ENCODE measurements around the gene CCL19.
"Not testable (repeated sequence)": the region's sequence is repeated elsewhere in the genome, so short reads cannot be mapped to it uniquely, and the experiment has no call there.

Gene CCL19

DNA sequence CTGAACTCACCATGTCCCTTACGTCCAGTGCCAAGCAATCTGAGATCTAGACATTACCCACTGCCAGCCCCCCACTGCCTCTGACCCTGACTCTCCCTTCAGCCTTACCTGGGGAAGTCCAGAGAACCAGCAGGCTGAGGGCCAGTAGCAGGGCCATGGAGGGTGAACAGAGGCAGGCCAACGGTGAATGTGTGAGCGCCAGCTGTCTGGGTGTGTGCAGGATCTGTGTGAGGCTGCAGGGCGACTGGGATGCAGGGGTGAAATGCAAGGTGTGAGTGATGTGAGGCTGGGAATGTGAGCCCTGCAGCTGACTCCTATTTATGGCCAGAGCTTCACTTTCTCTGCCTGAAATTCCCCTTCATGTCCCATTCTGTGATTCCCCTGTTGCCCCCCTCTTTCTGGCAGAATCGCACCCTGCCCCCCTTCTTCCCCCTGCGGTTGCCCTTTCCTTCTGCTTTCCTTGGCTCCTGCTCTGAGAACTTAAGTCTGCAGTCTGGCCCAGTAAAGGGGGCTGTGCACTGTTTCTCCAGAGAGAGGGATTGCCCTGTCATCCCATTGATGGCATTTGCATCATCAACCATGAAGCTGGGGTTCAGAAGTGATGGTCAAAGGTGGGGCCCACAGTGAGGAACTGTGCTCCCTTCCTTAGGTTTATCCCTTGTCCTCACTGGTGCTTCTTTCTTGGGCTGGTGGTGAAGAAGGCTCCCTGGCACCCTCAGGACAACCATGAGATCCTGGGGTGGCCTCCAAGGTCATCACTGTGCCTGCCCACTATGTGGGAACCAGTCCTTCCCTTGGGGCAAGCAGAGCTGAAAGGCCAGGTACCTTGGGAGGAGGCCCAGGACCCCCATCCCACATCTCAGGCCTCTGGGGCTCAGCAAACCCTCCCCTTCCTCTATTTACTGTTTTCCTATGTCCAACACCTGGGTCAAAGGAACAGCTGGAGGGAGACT is at the start of gene CCL19:
TSS of gene CCL19 (minus strand) at position 294 of the 953 bp plus-strand sequence. CDS start at position 157, 137 bp downstream.
- Histone ChIP-seq H3K36me3 (ENCODE audit: control insufficient read depth in 1 of 2, insufficient read depth in 2 of 2, low read length in 2 of 2) (no peaks in the 10 kb centered on the region), H3K27ac (ENCODE audit: low read length) (no peak within 1 kb of the TSS), H3K9me3 (ENCODE audit: control insufficient read depth in 1 of 2, low read length in 2 of 2) (no peaks in the 10 kb centered on the region), H3K4me1 (ENCODE audit: control insufficient read depth in 1 of 2, insufficient read depth in 2 of 2, low read length in 2 of 2) (no peaks in the 10 kb centered on the region), H3K27me3 (ENCODE audit: low read depth, low read length) (no peaks in the 10 kb centered on the region), H3K4me3 (ENCODE audit: low read depth in 1 of 2, low read length in 2 of 2) (no peak within 1 kb of the TSS)

DNA sequence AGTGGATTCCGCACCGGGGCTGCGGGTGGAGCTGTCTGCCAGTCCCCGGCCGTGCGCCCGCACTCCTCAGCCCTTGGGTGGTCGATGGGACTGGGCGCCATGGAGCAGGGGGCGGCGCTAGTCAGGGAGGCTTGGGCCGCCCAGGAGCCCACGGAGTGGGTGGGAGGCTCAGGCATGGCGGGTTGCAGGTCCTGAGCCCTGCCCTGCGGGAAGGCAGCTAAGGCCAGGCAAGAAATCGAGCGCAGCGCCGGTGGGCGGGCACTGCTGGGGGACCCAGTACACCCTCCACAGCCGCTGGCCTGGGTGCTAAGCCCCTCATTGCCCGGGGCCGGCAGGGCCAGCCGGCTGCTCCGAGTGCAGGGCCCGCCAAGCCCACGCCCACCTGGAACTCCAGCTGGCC is 49.1 kb upstream of the CCL19 start:
- H3K4me3 ChIP-seq (ENCODE audit: low read depth in 1 of 2, low read length in 2 of 2); H3K36me3 ChIP-seq (ENCODE audit: control insufficient read depth in 1 of 2, insufficient read depth in 2 of 2, low read length in 2 of 2); H3K27ac ChIP-seq (ENCODE audit: low read length): not testable (repeated sequence)

DNA sequence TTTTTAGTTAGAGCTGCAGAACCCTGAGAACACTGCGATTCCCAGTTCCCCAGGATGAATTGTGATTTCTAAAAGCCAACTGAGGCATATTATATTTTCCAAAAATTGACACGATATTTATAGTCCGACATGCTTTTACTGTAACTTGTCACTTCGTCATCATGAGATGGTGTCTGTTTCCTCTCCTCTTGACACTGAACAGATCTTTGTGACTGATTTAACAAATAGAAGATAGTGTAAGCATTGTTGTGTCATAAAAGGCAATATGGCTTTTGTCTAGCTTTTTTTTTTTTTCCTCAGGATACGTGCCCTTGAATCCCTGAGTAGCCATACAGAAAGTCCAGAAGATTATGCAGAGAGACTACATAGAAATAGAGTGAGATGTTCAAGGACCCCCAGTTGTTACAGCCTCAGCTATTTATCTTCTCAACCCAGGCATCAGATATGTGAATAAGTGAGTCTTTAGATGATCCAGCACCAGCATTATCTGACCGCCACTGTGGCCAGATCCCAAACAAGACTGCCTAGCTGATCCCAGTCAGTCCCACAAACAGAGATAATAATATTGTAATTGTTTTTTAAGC is 46.7 kb upstream of the CCL19 start:
- Histone ChIP-seq H3K4me3 (ENCODE audit: low read depth in 1 of 2, low read length in 2 of 2) (no peak overlapping the region), H3K27ac (ENCODE audit: low read length) (no peak overlapping the region), H3K27me3 (ENCODE audit: low read depth, low read length) (no peaks in the 10 kb centered on the region), H3K36me3 (ENCODE audit: control insufficient read depth in 1 of 2, insufficient read depth in 2 of 2, low read length in 2 of 2) (no peaks in the 10 kb centered on the region), H3K4me1 (ENCODE audit: control insufficient read depth in 1 of 2, insufficient read depth in 2 of 2, low read length in 2 of 2) (peaks cover 0 to 20% of the 10 kb centered on the region in 2 donors), H3K9me3 (ENCODE audit: control insufficient read depth in 1 of 2, low read length in 2 of 2) (no peaks in the 10 kb centered on the region)

More for the DNA sequence above, 49.1 kb upstream of the CCL19 start:
- H3K27me3 ChIP-seq (ENCODE audit: low read depth, low read length); H3K9me3 ChIP-seq (ENCODE audit: control insufficient read depth in 1 of 2, low read length in 2 of 2): not testable (repeated sequence)
- peaks cover 0 to 14% of the 10 kb centered on the region in 2 donors for H3K4me1 ChIP-seq (ENCODE audit: control insufficient read depth in 1 of 2, insufficient read depth in 2 of 2, low read length in 2 of 2)

DNA sequence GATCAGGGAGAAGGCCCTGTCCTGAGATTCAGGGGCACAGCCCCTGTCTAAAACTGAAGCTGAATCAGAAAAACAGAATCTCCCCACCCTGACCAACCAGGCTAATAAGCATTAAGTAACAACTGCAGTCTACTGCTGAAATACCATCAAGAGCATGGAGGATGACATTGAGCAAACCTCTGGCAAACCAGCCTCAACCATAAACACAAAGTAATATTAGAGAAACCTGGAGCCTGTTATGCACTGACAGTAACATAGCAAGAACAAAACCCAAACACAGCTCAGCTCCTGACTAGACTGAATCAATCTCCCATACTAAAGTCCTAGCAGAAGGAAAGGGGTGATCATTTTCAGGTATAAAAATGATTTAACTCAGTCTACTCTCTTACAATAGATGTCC is 43.6 kb upstream of the CCL19 start:
- Histone ChIP-seq H3K4me3 (ENCODE audit: low read depth in 1 of 2, low read length in 2 of 2) (no peak overlapping the region), H3K27me3 (ENCODE audit: low read depth, low read length) (no peaks in the 10 kb centered on the region), H3K36me3 (ENCODE audit: control insufficient read depth in 1 of 2, insufficient read depth in 2 of 2, low read length in 2 of 2) (no peaks in the 10 kb centered on the region), H3K27ac (ENCODE audit: low read length) (no peak overlapping the region), H3K4me1 (ENCODE audit: control insufficient read depth in 1 of 2, insufficient read depth in 2 of 2, low read length in 2 of 2) (peaks cover 0 to 20% of the 10 kb centered on the region in 2 donors), H3K9me3 (ENCODE audit: control insufficient read depth in 1 of 2, low read length in 2 of 2) (no peaks in the 10 kb centered on the region)

DNA sequence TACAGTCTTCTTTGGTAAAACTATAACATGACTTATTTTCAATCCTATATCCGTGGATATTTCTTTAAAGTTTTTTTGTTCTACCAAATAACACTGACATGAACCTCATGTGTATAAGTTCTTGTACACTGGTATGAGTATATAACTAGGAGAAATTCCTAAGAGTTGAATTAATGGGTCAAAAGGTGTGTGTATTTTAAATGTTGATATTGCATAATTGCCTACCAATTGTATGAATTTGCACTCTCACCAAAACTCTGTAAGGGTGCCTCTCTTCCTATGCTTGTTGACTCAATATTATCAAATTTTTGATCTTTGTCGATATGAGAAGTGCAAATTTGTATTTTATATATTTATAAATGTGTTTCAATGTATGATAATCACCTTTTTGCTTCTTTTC is 41.8 kb upstream of the CCL19 start:
- Histone ChIP-seq H3K36me3 (ENCODE audit: control insufficient read depth in 1 of 2, insufficient read depth in 2 of 2, low read length in 2 of 2) (no peaks in the 10 kb centered on the region), H3K4me1 (ENCODE audit: control insufficient read depth in 1 of 2, insufficient read depth in 2 of 2, low read length in 2 of 2) (peaks cover 0 to 18% of the 10 kb centered on the region in 2 donors), H3K27me3 (ENCODE audit: low read depth, low read length) (no peaks in the 10 kb centered on the region), H3K4me3 (ENCODE audit: low read depth in 1 of 2, low read length in 2 of 2) (no peak overlapping the region), H3K9me3 (ENCODE audit: control insufficient read depth in 1 of 2, low read length in 2 of 2) (no peaks in the 10 kb centered on the region), H3K27ac (ENCODE audit: low read length) (no peak overlapping the region)

DNA sequence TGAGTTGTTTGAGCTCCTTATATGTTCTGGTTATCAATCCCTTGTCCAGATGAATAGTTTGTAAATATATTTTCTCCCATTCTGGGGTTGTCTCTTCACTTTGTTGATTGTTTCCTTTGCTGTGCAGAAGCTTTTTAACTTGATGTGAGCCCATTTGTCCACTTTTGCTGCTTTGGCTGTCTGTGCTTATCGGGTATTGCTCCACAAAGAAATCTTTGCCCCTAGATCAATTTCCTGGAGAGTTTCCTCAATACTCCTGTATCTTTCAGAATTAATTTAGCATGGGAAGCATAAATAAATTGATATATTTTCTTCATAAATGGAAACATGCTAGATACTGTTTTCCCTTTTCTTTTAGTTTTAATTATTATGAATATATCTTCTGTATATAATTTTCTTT is 41.4 kb upstream of the CCL19 start:
- no peak overlapping the region for H3K27ac ChIP-seq (ENCODE audit: low read length)
- H3K27me3 ChIP-seq (ENCODE audit: low read depth, low read length): no peaks in the 10 kb centered on the region
- H3K4me3 ChIP-seq (ENCODE audit: low read depth in 1 of 2, low read length in 2 of 2): no peak overlapping the region
- H3K9me3 ChIP-seq (ENCODE audit: control insufficient read depth in 1 of 2, low read length in 2 of 2): no peaks in the 10 kb centered on the region
- H3K4me1 ChIP-seq (ENCODE audit: control insufficient read depth in 1 of 2, insufficient read depth in 2 of 2, low read length in 2 of 2): peaks cover 0 to 14% of the 10 kb centered on the region in 2 donors
- no peaks in the 10 kb centered on the region for H3K36me3 ChIP-seq (ENCODE audit: control insufficient read depth in 1 of 2, insufficient read depth in 2 of 2, low read length in 2 of 2)

DNA sequence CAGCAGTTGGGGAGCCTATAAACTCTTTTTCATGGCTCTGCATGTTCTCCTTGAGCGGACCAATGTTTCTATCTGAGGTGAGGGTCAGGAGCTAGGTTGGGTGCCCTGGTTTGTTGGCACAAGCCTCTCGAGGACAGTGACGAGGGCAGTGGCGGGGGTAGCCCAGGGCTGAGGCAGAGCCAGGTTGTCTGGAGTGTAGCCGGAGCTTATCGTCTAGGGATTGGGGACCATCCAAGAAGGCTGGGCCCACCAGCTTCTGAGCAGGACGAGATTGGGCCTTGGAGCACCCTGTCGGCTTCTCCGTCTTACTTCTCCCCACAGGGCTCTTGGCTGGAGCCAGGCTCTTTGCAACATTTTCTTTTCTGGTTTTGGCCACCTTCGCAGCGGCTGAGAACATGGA is 32.1 kb upstream of the CCL19 start:
- Histone ChIP-seq H3K27ac (ENCODE audit: low read length) (no peak overlapping the region), H3K4me3 (ENCODE audit: low read depth in 1 of 2, low read length in 2 of 2) (no peak overlapping the region), H3K4me1 (ENCODE audit: control insufficient read depth in 1 of 2, insufficient read depth in 2 of 2, low read length in 2 of 2) (peaks cover 0 to 4% of the 10 kb centered on the region in 2 donors), H3K36me3 (ENCODE audit: control insufficient read depth in 1 of 2, insufficient read depth in 2 of 2, low read length in 2 of 2) (no peaks in the 10 kb centered on the region), H3K27me3 (ENCODE audit: low read depth, low read length) (no peaks in the 10 kb centered on the region), H3K9me3 (ENCODE audit: control insufficient read depth in 1 of 2, low read length in 2 of 2) (no peaks in the 10 kb centered on the region)

DNA sequence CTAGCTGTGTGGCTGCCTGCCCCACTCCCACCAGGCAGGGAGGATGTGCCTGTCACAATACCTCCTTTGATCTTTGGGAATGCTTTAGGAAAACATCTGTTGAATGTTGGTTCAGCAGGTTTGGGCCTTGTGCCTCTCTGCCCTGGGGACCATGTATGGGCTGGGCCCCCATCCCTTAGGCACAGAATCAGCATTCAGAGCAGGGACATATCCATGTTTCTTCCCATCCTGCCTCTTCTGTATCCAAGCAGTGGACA is 28.6 kb upstream of the CCL19 start:
- not testable (repeated sequence) for H3K27me3 ChIP-seq (ENCODE audit: low read depth, low read length); H3K4me1 ChIP-seq (ENCODE audit: control insufficient read depth in 1 of 2, insufficient read depth in 2 of 2, low read length in 2 of 2); H3K27ac ChIP-seq (ENCODE audit: low read length); H3K9me3 ChIP-seq (ENCODE audit: control insufficient read depth in 1 of 2, low read length in 2 of 2); H3K4me3 ChIP-seq (ENCODE audit: low read depth in 1 of 2, low read length in 2 of 2); H3K36me3 ChIP-seq (ENCODE audit: control insufficient read depth in 1 of 2, insufficient read depth in 2 of 2, low read length in 2 of 2)

DNA sequence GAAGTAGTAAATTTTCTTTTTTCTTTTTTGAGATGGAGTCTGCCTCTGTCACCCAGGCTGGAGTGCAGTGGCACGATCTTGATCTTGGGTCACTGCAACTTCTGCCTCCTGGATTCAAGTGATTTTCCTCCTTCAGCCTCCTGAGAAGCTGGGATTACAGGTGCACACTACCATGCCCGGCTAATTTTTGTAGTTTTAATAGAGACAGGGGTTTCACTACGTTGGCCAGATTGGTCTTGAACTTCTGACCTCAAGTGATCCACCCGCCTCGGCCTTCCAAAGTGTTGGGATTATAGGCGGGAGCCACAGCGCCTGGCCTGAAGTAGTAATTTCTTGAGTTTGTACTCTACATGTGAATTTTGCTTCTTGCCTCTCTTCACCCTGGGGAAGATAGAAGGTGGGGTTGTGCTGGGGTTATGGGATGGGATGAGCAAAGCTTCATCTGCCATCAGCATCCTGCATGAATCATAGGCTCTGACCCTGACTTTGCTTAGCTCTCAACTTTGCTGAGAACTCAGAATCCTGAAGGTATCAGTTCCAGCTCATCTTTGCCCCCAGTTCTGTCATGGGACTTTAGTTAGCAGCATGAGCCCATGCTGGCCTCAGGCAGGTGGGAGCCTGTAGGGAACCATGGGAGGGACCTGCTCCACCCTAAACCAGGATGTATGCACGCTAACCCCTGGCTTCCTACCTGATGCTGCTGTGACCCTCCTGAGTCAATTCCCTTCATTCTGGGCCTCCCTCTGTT is 28.1 kb upstream of the CCL19 start:
- Histone ChIP-seq H3K9me3 (ENCODE audit: control insufficient read depth in 1 of 2, low read length in 2 of 2) (no peaks in the 10 kb centered on the region), H3K4me3 (ENCODE audit: low read depth in 1 of 2, low read length in 2 of 2) (no peak overlapping the region), H3K27me3 (ENCODE audit: low read depth, low read length) (no peaks in the 10 kb centered on the region), H3K27ac (ENCODE audit: low read length) (no peak overlapping the region), H3K4me1 (ENCODE audit: control insufficient read depth in 1 of 2, insufficient read depth in 2 of 2, low read length in 2 of 2) (peaks cover 0 to 6% of the 10 kb centered on the region in 2 donors), H3K36me3 (ENCODE audit: control insufficient read depth in 1 of 2, insufficient read depth in 2 of 2, low read length in 2 of 2) (no peaks in the 10 kb centered on the region)

DNA sequence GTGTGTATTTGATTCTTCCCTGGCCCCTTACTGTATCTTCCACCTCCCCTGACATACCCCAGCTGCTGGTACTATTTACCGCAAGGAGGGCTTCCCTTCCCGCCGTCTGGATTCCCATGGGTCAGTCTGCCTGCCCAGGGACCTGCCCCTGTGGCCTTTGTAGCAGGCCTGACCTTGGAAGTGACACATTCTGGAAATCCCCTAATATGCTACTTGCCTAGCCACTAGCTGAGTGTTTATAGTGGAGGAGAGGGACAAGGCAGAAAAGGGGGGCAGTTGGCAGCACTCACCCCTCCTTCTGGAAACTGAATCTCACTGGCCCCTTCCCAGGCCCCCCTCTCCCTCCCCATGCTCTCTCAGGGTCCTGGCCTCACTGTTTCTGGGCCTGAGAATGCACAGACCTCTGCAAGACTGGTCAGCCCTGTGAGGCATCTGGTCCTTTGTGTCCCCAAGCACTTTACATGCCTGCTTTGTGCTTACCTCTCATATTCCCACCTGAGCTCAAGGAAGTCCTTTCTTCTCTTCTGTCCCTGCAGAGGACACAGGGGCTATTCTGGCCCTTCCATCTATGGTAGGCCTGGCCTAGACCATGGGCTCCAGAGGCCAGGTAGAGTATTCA is 27.0 kb upstream of the CCL19 start:
- Histone ChIP-seq H3K4me3 (ENCODE audit: low read depth in 1 of 2, low read length in 2 of 2) (no peak overlapping the region), H3K27me3 (ENCODE audit: low read depth, low read length) (no peaks in the 10 kb centered on the region), H3K4me1 (ENCODE audit: control insufficient read depth in 1 of 2, insufficient read depth in 2 of 2, low read length in 2 of 2) (peaks cover 0 to 6% of the 10 kb centered on the region in 2 donors), H3K27ac (ENCODE audit: low read length) (no peak overlapping the region), H3K9me3 (ENCODE audit: control insufficient read depth in 1 of 2, low read length in 2 of 2) (no peaks in the 10 kb centered on the region), H3K36me3 (ENCODE audit: control insufficient read depth in 1 of 2, insufficient read depth in 2 of 2, low read length in 2 of 2) (no peaks in the 10 kb centered on the region)

DNA sequence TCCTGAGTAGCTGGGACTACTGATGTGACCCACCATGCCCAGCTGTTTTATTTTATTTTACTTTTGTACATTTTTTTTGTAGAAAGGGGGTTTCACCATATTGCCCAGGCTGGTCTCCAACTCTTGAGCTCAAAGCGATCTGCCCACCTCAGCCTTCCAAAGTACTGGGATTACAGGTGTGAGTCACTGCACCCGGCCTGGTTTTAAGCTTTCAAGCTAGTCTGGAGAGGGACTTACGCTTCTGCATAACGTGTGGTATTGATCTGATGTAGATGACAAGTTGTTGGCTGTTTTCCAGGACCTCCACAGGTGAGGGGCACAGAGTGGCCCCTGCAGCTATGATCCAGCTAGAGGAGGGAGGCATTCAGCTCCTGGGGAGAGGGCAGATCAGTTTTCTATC is 25.6 kb upstream of the CCL19 start:
- Histone ChIP-seq H3K4me3 (ENCODE audit: low read depth in 1 of 2, low read length in 2 of 2) (no peak overlapping the region), H3K27ac (ENCODE audit: low read length) (no peak overlapping the region), H3K9me3 (ENCODE audit: control insufficient read depth in 1 of 2, low read length in 2 of 2) (no peaks in the 10 kb centered on the region), H3K4me1 (ENCODE audit: control insufficient read depth in 1 of 2, insufficient read depth in 2 of 2, low read length in 2 of 2) (peaks cover 0 to 6% of the 10 kb centered on the region in 2 donors), H3K36me3 (ENCODE audit: control insufficient read depth in 1 of 2, insufficient read depth in 2 of 2, low read length in 2 of 2) (no peaks in the 10 kb centered on the region), H3K27me3 (ENCODE audit: low read depth, low read length) (no peaks in the 10 kb centered on the region)

Data from muscle layer of duodenum (tissue), 2 donors.